Body of pancreas (tissue), 4 donors: Measurements from ENCODE around the gene NOL4L. TPM values are rescaled to one million over a fixed set of nuclear protein-coding genes. Genes with fewer than 3 reads are reported as not detected.

Experiments used
- ATAC-seq: fragments of 150-250 bp; one replicate; pipeline ENCODE4 v1.9.1; 2016
- DNase-seq, 4 donors: peaks; one replicate each; pipeline ENCODE4 v3.0.0-alpha.2; 2019
- H3K27ac ChIP-seq, 4 donors: fragments of 200-600 bp; sonication (generic); 1 replicate in 3 of 4; 2 replicates in 1 of 4; pipeline versions ENCODE4 v1.5.1 to v1.6.1; 2016 to 2019; ENCODE audit warnings: mild to moderate bottlenecking in 1 of 4, mixed read lengths in 1 of 4, moderate library complexity in 1 of 4
- H3K27me3 ChIP-seq, 2 donors: fragments of 200-600 bp; sonication (generic); one replicate each; pipeline ENCODE4 v1.6.0; 2016; ENCODE audit warnings: mild to moderate bottlenecking in 1 of 2
- H3K36me3 ChIP-seq, 2 donors: fragments of 200-600 bp; sonication (generic); replicated peaks in 1 of 2; 2 replicates each; pipeline ENCODE4 v1.5.1; 2016; ENCODE audit warnings: low read depth in 2 of 2; ENCODE audit not compliant: insufficient read depth in 1 of 2
- H3K4me1 ChIP-seq: fragments of 200-600 bp; sonication (generic); one replicate; pipeline ENCODE4 v1.6.0; 2016
- H3K4me3 ChIP-seq, 2 donors: fragments of 200-600 bp; sonication (generic); 1 replicate in 1 of 2; 2 replicates in 1 of 2; pipeline ENCODE4 v1.5.1; 2016 to 2019
- H3K9me3 ChIP-seq, 3 donors: fragments of 200-600 bp; sonication (generic); 1 replicate in 2 of 3; 2 replicates in 1 of 3; pipeline ENCODE4 v1.5.1; 2016
- POLR2A ChIP-seq, 3 donors: fragments of 450-650 bp; IDR thresholded peaks; one replicate each; pipeline ENCODE4 v1.6.1; 2016; ENCODE audit warnings: antibody characterized with exemption in 3 of 3, mild to moderate bottlenecking in 2 of 3
- WGBS, 2 donors: methylation state at CpG; one replicate each; pipeline ENCODE4 v1.1.5; 2017; 5-methylcytosine and 5-hydroxymethylcytosine counted together
- intact Hi-C: fragments of 100-400 bp; cut with DNase I; formaldehyde crosslinking; loops from one replicate; pipeline ENCODE4 v1.15.1; 2023
- total RNA-seq, 2 donors: library from RNA; depleted of rRNA; stranded (reverse); fragments of >200 nt; gene quantifications; one replicate each; pipeline ENCODE4 v1.1.0, GENCODE V29; 2016
- TF ChIP-seq, protein P1 (sequence below), 7 experiments: fragments of 450-650 bp in 4 of 7; fragments of 200-600 bp in 3 of 7; sonication (generic) in 3 of 7; IDR thresholded peaks; one replicate each; pipeline ENCODE4 v1.5.1; 2016 to 2019; ENCODE audit warnings: antibody characterized with exemption in 7 of 7

NOL4L gene
- total RNA-seq, 2 donors from 2014 or later, result 15.0 to 36.9 TPM

- Histone ChIP-seq H3K4me3 (no peak overlapping the region), H3K27me3 (peaks cover 0 to 6% of the 10 kb centered on the region in 2 donors), H3K36me3 (no peaks in the 10 kb centered on the region), H3K9me3 (no peaks in the 10 kb centered on the region), H3K4me1 (no peaks in the 10 kb centered on the region), H3K27ac (no peak overlapping the region)
- ATAC-seq (no peak), DNase-seq (no peak)
- intact Hi-C loops, result no loop called here
- 90 to 93% methylated on average over 4 to 7 of the region's 7 CpGs for WGBS, 2 donors
- no peak for TF ChIP-seq POLR2A (IDR thresholded peaks at IDR 0.05)
These were observed 15.6 kb upstream of the NOL4L start for GRCh38 chr20:32600681-32601237.

- no peaks in the 10 kb centered on the region for H3K36me3 ChIP-seq
- H3K27ac ChIP-seq, result no peak overlapping the region
- no peak overlapping the region for H3K4me3 ChIP-seq
- no peak for DNase-seq
- no peaks in the 10 kb centered on the region for H3K9me3 ChIP-seq
- intact Hi-C loops, result no loop called here
- H3K27me3 ChIP-seq, result peaks cover 0 to 2% of the 10 kb centered on the region in 2 donors
- no peak for ATAC-seq
- no peaks in the 10 kb centered on the region for H3K4me1 ChIP-seq
- WGBS, 2 donors, result 70 to 73% methylated on average over 6 of the region's 6 CpGs
- TF ChIP-seq POLR2A (IDR thresholded peaks at IDR 0.05), result no peak
- TF ChIP-seq, protein P1, sequence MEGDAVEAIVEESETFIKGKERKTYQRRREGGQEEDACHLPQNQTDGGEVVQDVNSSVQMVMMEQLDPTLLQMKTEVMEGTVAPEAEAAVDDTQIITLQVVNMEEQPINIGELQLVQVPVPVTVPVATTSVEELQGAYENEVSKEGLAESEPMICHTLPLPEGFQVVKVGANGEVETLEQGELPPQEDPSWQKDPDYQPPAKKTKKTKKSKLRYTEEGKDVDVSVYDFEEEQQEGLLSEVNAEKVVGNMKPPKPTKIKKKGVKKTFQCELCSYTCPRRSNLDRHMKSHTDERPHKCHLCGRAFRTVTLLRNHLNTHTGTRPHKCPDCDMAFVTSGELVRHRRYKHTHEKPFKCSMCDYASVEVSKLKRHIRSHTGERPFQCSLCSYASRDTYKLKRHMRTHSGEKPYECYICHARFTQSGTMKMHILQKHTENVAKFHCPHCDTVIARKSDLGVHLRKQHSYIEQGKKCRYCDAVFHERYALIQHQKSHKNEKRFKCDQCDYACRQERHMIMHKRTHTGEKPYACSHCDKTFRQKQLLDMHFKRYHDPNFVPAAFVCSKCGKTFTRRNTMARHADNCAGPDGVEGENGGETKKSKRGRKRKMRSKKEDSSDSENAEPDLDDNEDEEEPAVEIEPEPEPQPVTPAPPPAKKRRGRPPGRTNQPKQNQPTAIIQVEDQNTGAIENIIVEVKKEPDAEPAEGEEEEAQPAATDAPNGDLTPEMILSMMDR (IDR thresholded peaks at IDR 0.05), result no peak
These were observed 14.7 kb upstream of the NOL4L start for GRCh38 chr20:32599783-32600340.

GRCh38 chr20:32598606-32599005 lies 13.5 kb upstream of the NOL4L start:
- DNase-seq, result no peak
- H3K4me1 ChIP-seq, result no peaks in the 10 kb centered on the region
- TF ChIP-seq, protein P1 (IDR thresholded peaks at IDR 0.05), result no peak
- no peak for TF ChIP-seq POLR2A (IDR thresholded peaks at IDR 0.05)
- no peak overlapping the region for H3K27ac ChIP-seq
- no peaks in the 10 kb centered on the region for H3K9me3 ChIP-seq
- H3K27me3 ChIP-seq, result no peaks in the 10 kb centered on the region
- intact Hi-C loops, result no loop called here
- no peak overlapping the region for H3K4me3 ChIP-seq
- 59 to 64% methylated on average over 6 to 7 of the region's 7 CpGs for WGBS, 2 donors
- no peak for ATAC-seq
- H3K36me3 ChIP-seq, result no peaks in the 10 kb centered on the region

- Histone ChIP-seq H3K36me3 (no peaks in the 10 kb centered on the region), H3K27ac (no peak overlapping the region), H3K4me3 (no peak overlapping the region), H3K4me1 (no peaks in the 10 kb centered on the region), H3K27me3 (no peaks in the 10 kb centered on the region), H3K9me3 (no peaks in the 10 kb centered on the region)
- TF ChIP-seq, protein P1 (IDR thresholded peaks at IDR 0.05), result no peak
- no peak for TF ChIP-seq POLR2A (IDR thresholded peaks at IDR 0.05)
- ATAC-seq (no peak), DNase-seq (no peak)
- intact Hi-C loops, result no loop called here
- 67 to 74% methylated on average over 7 of the region's 7 CpGs for WGBS, 2 donors
These were observed 12.6 kb upstream of the NOL4L start for GRCh38 chr20:32597714-32598113.

GRCh38 chr20:32596681-32597252 lies 11.6 kb upstream of the NOL4L start:
- intact Hi-C loops, result no loop called here
- WGBS, 2 donors, result 60 to 83% methylated on average over 2 of the region's 2 CpGs
- ATAC-seq, result no peak
- Histone ChIP-seq H3K27me3 (no peaks in the 10 kb centered on the region), H3K27ac (no peak overlapping the region), H3K4me1 (no peaks in the 10 kb centered on the region), H3K36me3 (no peaks in the 10 kb centered on the region), H3K9me3 (no peaks in the 10 kb centered on the region), H3K4me3 (no peak overlapping the region)
- no peak for DNase-seq
- TF ChIP-seq POLR2A (IDR thresholded peaks at IDR 0.05), result no peak
- TF ChIP-seq, protein P1 (IDR thresholded peaks at IDR 0.05), result no peak
